Breast epithelium (tissue), 4 donors: ENCODE results near the gene HBQ1. TPM values are rescaled to one million over a fixed set of nuclear protein-coding genes. Genes with fewer than 3 reads are reported as not detected.
A peak's percentile ranks its signal among the peaks of the same experiment; 100 is the strongest.
"Not testable (repeated sequence)": the region's sequence is repeated elsewhere in the genome, so short reads cannot be mapped to it uniquely, and the experiment has no call there.

Experiments used
- DNase-seq, 2 donors: peaks; one replicate each; pipeline ENCODE4 v3.0.0-alpha.2; 2019; ENCODE audit warnings: low spot score in 2 of 2
- H3K27ac ChIP-seq, 2 donors: fragments of 200-600 bp; sonication (generic) in 1 of 2; one replicate each; pipeline ENCODE4 v1.5.1; 2016 to 2019; ENCODE audit warnings: mild to moderate bottlenecking in 1 of 2
- H3K27me3 ChIP-seq, 2 donors: fragments of 200-600 bp; sonication (generic) in 1 of 2; one replicate each; pipeline versions ENCODE4 v1.5.1 to v1.6.0; 2017 to 2019; ENCODE audit warnings: control low read depth in 1 of 2, mild to moderate bottlenecking in 1 of 2
- H3K36me3 ChIP-seq: fragments of 200-600 bp; one replicate; pipeline ENCODE4 v1.5.1; 2019
- H3K4me1 ChIP-seq, 2 donors: fragments of 200-600 bp; sonication (generic); one replicate each; pipeline ENCODE4 v1.5.1; 2016 to 2019; ENCODE audit warnings: control low read depth in 1 of 2
- H3K4me3 ChIP-seq, 3 donors: fragments of 200-600 bp; sonication (generic); 1 replicate in 2 of 3; 2 replicates in 1 of 3; pipeline ENCODE4 v1.5.1; 2016 to 2019; ENCODE audit warnings: mild to moderate bottlenecking in 3 of 3, moderate library complexity in 2 of 3
- H3K9me3 ChIP-seq, 2 donors: fragments of 200-600 bp; sonication (generic) in 1 of 2; one replicate each; pipeline ENCODE4 v1.5.1; 2016 to 2019; ENCODE audit warnings: control low read depth in 1 of 2
- POLR2A ChIP-seq: fragments of 450-650 bp; IDR thresholded peaks from one replicate; pipeline ENCODE4 v1.6.1; 2016; ENCODE audit warnings: antibody characterized with exemption, mild to moderate bottlenecking, moderate library complexity
- POLR2AphosphoS5 ChIP-seq, 3 donors: sonication (generic); formaldehyde crosslinking; IDR thresholded peaks; one replicate each; pipeline ENCODE4 v1.6.1; 2017; ENCODE audit warnings: antibody characterized with exemption in 3 of 3
- intact Hi-C: fragments of 100-400 bp; cut with DNase I; formaldehyde crosslinking; loops from one replicate; pipeline ENCODE4 v1.15.1; 2023; ENCODE audit warnings: low total_unique reads
- total RNA-seq, 3 donors: library from RNA; depleted of rRNA; stranded (reverse); fragments of >200 nt; gene quantifications; one replicate each; pipeline ENCODE4 v1.1.0, GENCODE V29; 2016
- TF ChIP-seq, protein P1 (sequence below), 3 donors: fragments of 450-650 bp; IDR thresholded peaks; one replicate each; pipeline ENCODE4 v1.5.1; 2016 to 2017; ENCODE audit warnings: antibody characterized with exemption in 3 of 3, mild to moderate bottlenecking in 3 of 3, moderate library complexity in 3 of 3

Gene HBQ1
- total RNA-seq, 3 donors from 2014 or later: not detected

DNA sequence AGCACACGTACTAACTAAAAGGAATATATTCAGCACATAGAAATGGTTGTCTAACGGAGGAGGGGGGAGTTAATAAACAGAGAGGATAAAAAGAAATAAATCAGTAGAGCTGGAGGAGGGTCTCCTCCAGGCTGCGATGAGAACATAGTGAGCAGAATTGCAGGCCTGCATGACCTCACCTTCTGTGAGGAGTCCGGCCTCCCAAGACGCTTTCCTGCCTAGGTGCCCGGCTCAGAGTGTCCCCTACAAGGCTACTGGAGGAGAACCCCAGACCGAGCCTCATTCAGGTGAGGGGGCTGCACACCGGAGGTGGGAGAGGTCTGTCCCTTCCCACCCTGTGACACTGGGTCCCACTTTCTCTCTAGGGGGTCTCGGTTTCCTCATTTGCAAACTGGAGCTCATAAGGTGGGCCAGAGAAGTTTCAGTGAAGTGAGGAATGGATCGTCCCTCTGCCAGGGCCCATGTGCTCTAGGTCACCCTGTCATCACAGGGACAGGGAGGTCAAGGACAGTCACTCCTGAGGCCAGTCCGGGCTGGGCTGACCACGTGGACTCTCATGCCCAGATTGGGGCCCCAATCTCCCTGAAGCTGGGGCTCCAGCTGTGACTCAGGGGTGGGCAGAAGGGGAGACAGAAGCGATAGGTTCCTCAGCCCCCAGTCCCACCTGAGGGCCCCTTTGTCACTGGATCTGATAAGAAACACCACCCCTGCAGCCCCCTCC lies 17.8 kb upstream of the HBQ1 start:
- DNase-seq: no peak
- intact Hi-C loops: no loop called here
- no peaks in the 10 kb centered on the region for H3K9me3 ChIP-seq
- H3K4me1 ChIP-seq: peaks cover 6 to 8% of the 10 kb centered on the region in 2 donors
- H3K36me3 ChIP-seq: no peaks in the 10 kb centered on the region
- no peak overlapping the region for H3K27ac ChIP-seq
- no peak overlapping the region for H3K4me3 ChIP-seq
- TF ChIP-seq, protein P1, sequence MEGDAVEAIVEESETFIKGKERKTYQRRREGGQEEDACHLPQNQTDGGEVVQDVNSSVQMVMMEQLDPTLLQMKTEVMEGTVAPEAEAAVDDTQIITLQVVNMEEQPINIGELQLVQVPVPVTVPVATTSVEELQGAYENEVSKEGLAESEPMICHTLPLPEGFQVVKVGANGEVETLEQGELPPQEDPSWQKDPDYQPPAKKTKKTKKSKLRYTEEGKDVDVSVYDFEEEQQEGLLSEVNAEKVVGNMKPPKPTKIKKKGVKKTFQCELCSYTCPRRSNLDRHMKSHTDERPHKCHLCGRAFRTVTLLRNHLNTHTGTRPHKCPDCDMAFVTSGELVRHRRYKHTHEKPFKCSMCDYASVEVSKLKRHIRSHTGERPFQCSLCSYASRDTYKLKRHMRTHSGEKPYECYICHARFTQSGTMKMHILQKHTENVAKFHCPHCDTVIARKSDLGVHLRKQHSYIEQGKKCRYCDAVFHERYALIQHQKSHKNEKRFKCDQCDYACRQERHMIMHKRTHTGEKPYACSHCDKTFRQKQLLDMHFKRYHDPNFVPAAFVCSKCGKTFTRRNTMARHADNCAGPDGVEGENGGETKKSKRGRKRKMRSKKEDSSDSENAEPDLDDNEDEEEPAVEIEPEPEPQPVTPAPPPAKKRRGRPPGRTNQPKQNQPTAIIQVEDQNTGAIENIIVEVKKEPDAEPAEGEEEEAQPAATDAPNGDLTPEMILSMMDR (IDR thresholded peaks at IDR 0.05): no peak
- TF ChIP-seq POLR2A (no peak), POLR2AphosphoS5 (IDR thresholded peaks at IDR 0.05) (no peak)
- H3K27me3 ChIP-seq: peaks cover 15 to 30% of the 10 kb centered on the region in 2 donors

DNA sequence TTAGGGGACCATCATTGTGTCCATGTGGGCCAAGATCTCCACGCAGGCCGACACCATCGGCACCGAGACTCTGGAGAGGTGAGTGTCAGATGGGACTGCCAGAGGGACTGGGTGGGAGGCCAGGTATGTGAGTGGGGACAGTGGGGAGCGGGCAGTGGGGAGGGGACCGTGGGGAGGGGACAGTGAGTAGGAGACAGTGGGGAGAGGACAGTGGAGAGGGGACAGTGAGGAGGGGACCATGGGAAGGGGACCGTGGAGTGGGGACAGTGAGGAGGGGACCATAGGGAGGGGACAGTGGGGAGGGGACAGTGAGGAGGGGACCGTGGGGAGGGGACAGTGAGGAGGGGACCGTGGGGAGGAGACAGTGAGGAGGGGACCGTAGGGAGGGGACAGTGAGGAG lies 17.1 kb upstream of the HBQ1 start:
- H3K9me3 ChIP-seq, DNase-seq, intact Hi-C loops, H3K4me1 ChIP-seq, H3K4me3 ChIP-seq, H3K36me3 ChIP-seq, H3K27ac ChIP-seq: not testable (repeated sequence)
- peaks cover 20 to 37% of the 10 kb centered on the region in 2 donors for H3K27me3 ChIP-seq

- H3K4me1 ChIP-seq, H3K9me3 ChIP-seq, H3K36me3 ChIP-seq, H3K4me3 ChIP-seq, H3K27ac ChIP-seq, intact Hi-C loops, DNase-seq: not testable (repeated sequence)
- peaks cover 22 to 43% of the 10 kb centered on the region in 2 donors for H3K27me3 ChIP-seq
Measured at GRCh38 chr16:163696-164095, 16.6 kb upstream of the HBQ1 start.

DNA sequence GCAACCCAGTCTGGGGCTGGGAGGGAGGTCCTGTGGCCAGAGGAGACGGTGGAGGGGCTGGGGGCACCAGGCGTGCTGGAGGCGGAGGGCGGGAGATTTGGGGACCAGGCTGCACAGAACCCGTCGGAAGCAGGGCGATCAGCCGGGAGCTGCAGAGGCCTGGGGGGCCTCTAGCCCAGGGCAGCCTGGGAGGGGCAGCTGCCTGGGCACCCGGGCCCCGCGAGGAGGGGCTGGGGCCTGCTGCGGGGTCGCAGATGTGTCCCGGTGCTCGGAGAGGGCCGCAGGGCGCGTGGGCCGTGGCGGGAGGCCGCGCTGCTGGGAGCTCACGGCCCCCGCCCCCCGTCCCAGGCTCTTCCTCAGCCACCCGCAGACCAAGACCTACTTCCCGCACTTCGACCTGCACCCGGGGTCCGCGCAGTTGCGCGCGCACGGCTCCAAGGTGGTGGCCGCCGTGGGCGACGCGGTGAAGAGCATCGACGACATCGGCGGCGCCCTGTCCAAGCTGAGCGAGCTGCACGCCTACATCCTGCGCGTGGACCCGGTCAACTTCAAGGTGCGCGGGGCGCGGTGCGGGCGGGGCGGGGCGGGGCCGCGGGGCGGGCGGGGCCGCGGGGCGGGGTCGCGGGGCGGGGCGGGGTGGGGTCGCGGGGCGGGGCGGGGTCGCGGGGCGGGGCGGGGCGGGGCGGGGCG lies 16.0 kb upstream of the HBQ1 start:
- H3K9me3 ChIP-seq, DNase-seq, H3K4me3 ChIP-seq, H3K4me1 ChIP-seq, intact Hi-C loops, H3K27ac ChIP-seq, H3K36me3 ChIP-seq: not testable (repeated sequence)
- peaks cover 22 to 49% of the 10 kb centered on the region in 2 donors for H3K27me3 ChIP-seq

GRCh38 chr16:164827-165538 lies 15.3 kb upstream of the HBQ1 start:
- intact Hi-C loops: no loop called here
- Histone ChIP-seq H3K9me3 (no peaks in the 10 kb centered on the region), H3K4me1 (peaks cover 6 to 8% of the 10 kb centered on the region in 2 donors), H3K36me3 (no peaks in the 10 kb centered on the region), H3K27ac (no peak overlapping the region), H3K27me3 (peaks cover 22 to 50% of the 10 kb centered on the region in 2 donors), H3K4me3 (peak overlapping the region in 2 of 3 donors; percentile 39 to 64)
- no peak for DNase-seq
- TF ChIP-seq POLR2A (no peak), POLR2AphosphoS5 (IDR thresholded peaks at IDR 0.05) (no peak)
- TF ChIP-seq, protein P1 (IDR thresholded peaks at IDR 0.05): no peak

DNA sequence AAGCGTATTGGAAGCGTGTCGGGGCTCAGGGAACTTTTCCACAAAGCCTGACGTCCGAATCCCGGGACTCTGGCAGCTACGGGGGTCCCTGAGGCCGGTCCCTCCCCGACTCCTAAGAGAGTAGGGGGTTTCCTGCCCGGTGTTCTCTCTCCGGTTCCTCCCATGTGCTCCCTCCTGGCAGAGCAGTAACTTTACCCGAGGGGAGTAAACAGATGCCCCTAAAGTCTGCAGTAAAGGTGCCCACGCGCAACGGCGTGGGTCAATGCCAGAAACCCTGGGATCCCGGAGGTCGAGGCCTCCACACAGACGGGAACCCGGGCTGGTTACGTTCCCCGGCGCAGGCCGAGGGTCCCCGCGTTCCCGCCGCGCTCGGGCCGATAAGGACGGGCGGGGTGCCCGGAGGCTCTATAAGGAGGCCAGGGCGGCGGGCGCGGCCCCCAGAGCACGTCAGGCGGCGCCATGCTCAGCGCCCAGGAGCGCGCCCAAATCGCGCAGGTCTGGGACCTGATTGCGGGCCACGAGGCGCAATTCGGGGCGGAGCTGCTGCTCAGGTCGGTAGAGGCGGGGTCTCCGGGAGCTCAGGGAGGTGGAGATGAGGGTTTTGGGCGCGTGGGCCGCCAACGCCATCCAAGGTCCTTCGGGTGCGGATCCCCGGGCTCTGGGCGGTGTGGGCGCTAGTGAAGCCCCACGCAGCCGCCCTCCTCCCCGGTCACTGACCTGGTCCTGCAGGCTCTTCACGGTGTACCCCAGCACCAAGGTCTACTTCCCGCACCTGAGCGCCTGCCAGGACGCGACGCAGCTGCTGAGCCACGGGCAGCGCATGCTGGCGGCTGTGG lies 14.5 kb upstream of the HBQ1 start, which contains the start of gene HBM:
Gene HBM (plus strand): TSS at position 440 of the 836 bp plus-strand sequence. CDS start 20 bp downstream, at position 460.
- intact Hi-C loops: no loop called here
- Histone ChIP-seq H3K36me3 (no peaks in the 10 kb centered on the region), H3K27ac (no peak within 1 kb of the TSS), H3K4me1 (peaks cover 6 to 8% of the 10 kb centered on the region in 2 donors), H3K4me3 (peak within 1 kb of the TSS in 2 of 3 donors; percentile 39 to 64), H3K9me3 (no peaks in the 10 kb centered on the region), H3K27me3 (peaks cover 22 to 57% of the 10 kb centered on the region in 2 donors)
- no peak for DNase-seq
- TF ChIP-seq, protein P1 (IDR thresholded peaks at IDR 0.05): no peak
- TF ChIP-seq POLR2AphosphoS5 (IDR thresholded peaks at IDR 0.05): no peak
- TF ChIP-seq POLR2A: no peak
